ENCODE data around the gene RIF1. TPM values are rescaled to one million over a fixed set of nuclear protein-coding genes. Genes with fewer than 3 reads are reported as not detected.
A peak's percentile ranks its signal among the peaks of the same experiment; 100 is the strongest.
"Not testable (repeated sequence)": the region's sequence is repeated elsewhere in the genome, so short reads cannot be mapped to it uniquely, and the experiment has no call there.

Gene RIF1
- total RNA-seq, 1 experiment from 2014 or later = 50.9 TPM

DNA sequence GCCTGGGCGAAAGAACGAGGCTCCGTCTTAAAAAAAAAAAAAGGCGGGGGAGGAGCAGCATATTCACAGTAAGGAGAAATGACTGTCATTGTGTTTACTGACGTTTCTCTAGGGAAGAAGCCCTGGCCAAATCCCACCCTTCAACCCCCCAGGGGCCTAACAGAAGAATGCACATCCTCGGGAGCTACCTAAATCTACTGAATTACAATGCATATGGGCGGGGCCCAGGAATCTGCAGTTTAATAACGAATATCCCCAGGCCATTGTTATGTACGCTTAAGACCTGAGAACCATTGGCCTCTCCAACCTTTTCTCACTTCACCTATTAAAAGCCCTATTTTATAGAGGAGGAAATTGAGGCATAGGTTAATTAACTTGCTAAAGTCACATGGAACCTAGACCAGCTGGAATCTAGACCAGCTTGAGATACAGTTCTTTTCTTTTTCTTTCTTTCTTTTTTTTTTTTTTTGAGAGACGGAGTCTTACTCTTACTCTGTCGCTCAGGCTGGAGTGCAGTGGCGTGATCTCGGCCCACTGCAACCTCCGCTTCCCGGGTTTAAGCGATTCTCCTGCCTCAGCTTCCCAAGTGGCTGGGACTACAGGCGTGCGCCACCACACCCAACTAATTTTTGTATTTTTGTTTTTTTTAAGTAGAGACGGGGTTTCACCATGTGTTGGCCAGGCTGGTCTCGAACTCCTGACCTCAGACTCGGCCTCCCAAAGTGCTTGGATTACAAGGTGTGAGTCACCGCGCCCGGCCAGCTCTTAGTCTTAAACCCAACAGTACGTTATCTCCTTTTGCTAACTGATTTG lies 708 bp upstream of the RIF1 start:
- DNase-seq (ENCODE audit: extremely low read depth, low read depth) = no peak

- peak; percentile 12 for DNase-seq (ENCODE audit: extremely low read depth, low read depth)
Measured at GRCh38 chr2:151410485-151410834, 758 bp downstream of the RIF1 start.

DNA sequence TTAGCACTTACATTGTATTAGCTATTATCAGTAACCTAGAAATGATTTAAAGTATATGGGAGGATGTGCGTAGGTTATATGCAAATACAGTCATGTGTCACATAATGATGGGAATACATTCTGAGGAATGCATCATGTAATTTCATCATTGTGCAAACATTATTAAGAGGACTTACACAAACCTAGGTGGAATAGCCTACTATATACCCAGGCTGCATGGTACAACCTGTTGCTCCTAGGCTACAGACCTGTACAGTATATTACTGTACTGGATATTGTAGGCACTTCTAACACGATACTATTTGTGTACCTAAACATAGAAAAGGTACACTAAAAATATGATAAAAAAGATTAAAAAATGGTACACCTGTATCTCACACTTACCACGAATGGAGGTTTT lies 7.9 kb downstream of the RIF1 start:
- no peak for DNase-seq (ENCODE audit: extremely low read depth, low read depth)

GRCh38 chr2:151421681-151422080 lies 12.0 kb downstream of the RIF1 start:
- not testable (repeated sequence) for DNase-seq (ENCODE audit: extremely low read depth, low read depth)

DNA sequence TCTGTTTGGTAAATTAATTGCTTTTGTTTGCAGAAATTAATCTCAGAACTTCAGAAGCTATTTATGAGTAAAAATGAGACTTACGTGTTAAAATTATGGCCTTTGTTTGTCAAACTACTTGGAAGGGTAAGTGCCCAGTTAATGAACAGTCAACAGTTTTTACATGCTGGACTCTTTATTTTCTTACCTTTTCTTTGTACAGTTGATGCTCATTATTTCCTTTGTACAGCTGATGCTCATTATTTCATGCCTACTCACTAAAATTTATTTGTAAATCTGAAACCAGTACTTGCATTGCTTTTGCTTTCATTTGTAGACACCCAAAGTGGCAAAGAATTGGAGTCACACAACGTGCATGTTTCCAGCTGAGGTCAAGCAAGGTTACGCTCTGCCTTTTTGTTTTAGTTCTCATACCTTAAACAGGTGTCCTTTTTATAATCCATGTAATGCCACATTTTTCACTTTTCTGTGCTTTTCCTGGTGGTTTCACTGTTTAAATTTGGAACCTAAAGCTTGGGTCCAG lies 13.3 kb downstream of the RIF1 start:
- DNase-seq (ENCODE audit: extremely low read depth, low read depth) = no peak

GRCh38 chr2:151423760-151424159 lies 14.1 kb downstream of the RIF1 start:
- DNase-seq (ENCODE audit: extremely low read depth, low read depth) = no peak

- DNase-seq (ENCODE audit: extremely low read depth, low read depth) = peak; percentile 26
Measured at GRCh38 chr2:151437630-151438029, 27.9 kb downstream of the RIF1 start.

DNA sequence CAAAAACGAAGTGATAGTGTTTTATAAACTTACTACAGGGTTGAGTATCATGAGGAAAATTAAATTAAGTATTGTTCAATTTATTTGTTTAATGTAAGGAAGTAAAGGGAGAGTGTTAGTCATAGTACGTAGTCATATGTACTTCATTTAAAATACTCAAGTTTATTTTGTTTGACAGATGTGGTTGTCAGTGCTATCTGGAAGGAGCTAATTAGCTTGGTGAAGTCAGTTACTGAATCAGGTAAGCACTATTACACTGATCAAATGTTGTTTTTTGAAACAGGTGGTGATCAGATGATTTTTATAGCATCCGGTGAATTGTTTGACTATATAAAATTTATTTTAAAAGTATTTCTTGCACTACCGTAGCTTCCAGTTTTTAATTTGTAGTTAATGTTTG lies 28.8 kb downstream of the RIF1 start:
- no peak for DNase-seq (ENCODE audit: extremely low read depth, low read depth)

GRCh38 chr2:151439127-151439526 lies 29.4 kb downstream of the RIF1 start:
- no peak for DNase-seq (ENCODE audit: extremely low read depth, low read depth)

GRCh38 chr2:151459358-151459757 lies 49.7 kb downstream of the RIF1 start:
- no peak for DNase-seq (ENCODE audit: extremely low read depth, low read depth)

GRCh38 chr2:151465771-151466170 lies 56.1 kb downstream of the RIF1 start:
- DNase-seq (ENCODE audit: extremely low read depth, low read depth) = no peak

DNA sequence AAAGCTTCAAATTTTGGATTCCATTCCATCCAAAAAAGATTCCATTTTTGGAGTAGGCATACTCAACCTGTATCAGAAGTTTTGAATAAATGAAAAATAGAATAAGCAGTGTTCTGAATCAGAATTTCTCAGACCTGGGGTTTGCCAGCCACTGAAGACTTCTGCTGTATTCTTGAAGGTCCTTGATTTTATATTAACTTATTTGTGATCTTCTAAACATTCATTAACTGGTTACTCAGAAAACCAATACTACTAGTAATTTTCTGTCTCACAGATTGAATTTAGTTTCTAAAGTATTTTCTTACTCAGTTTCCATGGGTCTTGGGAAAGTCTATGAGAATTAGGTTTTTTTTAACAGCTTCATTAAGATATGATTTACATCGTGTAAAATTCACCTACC lies 60.9 kb downstream of the RIF1 start:
- DNase-seq (ENCODE audit: extremely low read depth, low read depth) = no peak

GRCh38 chr2:151472966-151473365 lies 63.3 kb downstream of the RIF1 start:
- no peak for DNase-seq (ENCODE audit: extremely low read depth, low read depth)

DNA sequence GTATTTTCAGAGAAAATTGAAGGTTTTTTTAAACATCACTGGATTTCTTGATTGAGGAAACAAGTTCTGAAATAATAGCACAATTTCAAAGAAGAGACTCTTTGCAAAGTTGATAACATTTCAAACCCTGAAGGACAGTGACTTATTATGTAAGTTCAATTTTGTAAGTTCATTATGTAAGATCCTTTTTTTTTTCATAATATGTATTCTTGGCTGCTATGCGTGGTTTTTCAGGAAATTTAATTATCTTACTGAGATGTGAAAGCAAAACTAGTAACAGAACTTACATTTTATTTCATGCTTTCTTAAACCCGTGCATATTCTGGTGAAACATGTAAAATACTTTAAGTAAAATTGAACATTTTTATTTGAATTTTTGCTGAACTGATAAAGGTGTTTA lies 65.4 kb downstream of the RIF1 start:
- DNase-seq (ENCODE audit: extremely low read depth, low read depth) = no peak

DNA sequence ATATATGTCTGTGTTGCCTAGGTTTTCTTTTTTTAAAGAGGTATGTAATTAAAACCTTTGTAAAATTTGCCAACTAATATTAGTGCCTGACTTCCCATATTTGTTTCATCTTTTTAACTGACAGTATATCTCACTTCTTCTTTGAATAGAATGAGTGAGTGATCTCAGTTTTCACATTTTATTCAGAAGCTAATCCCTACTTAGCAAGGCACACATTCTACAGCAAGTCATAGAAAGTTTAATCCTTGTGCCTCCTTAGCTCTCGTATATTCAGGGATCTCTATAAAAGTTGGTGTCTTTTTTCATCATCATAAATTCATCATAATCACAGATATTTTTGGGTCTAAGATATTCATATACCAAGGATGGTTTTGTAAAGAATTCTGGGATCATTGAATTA lies 66.6 kb downstream of the RIF1 start:
- no peak for DNase-seq (ENCODE audit: extremely low read depth, low read depth)

GRCh38 chr2:151478011-151478410 lies 68.3 kb downstream of the RIF1 start:
- no peak for DNase-seq (ENCODE audit: extremely low read depth, low read depth)

DNA sequence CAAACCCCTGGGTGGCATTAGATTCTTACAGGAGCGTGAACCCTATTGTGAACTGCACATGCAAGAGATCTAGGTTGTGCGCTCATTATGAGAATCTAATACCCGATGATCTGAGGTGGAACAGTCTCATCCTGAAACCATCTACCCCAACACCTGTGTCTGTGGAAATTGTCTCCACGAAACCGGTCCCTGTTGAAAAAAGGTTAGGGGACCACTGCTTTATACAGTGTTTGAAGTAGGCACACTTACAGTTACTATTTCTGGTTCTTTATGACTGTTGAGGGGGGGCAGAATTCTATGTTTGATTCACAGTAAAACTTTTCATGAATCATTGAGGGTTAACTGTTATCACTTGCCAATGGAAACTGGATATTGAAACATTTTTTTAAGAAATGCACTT lies 72.0 kb downstream of the RIF1 start:
- no peak for DNase-seq (ENCODE audit: extremely low read depth, low read depth)

DNA sequence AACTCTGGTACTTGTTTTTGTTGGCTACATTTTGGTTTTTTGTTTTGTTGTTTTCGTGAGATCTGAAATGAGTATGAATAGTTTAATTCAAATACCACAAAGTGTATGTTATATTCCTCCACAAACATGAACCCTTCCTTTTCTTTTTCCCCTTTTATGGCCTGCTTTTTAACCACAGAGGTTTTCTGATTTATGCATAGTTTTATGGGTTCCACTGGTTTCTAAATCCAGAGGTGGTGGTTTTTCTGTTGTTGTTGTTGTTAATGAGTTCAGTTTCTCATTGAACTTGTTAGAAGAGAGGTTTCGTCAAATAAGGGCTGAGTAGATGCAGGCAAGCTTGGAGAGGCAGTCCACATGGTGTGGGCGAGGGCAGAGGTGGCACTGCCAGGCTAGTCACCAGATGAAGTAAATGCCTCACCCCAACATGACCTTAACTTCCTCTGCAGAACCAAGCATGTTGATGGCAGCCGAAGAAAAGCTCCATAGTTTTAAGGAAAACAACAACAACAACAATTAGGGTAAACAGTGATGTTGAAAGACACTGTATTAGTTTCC lies 72.5 kb downstream of the RIF1 start:
- DNase-seq (ENCODE audit: extremely low read depth, low read depth) = no peak

DNA sequence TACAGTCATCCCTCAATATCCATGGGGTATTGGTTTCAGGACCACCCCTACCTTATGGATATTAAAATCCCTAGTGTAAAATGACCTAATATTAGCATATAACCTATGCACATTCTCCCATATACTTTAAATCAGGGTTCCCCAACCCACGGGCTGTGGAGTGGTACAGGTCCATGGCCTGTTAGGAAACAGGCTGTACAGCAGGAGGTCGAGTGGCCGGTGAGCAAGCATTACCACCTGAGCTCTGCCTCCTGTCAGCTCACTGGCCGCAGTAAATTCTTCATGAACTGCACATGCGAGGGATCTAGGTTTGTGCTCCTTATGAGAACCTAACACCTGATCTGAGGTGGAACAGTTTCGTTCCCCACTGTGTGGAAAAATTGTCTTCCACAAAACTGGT lies 73.8 kb downstream of the RIF1 start:
- DNase-seq (ENCODE audit: extremely low read depth, low read depth) = no peak

GRCh38 chr2:151484100-151484499 lies 74.4 kb downstream of the RIF1 start:
- no peak for DNase-seq (ENCODE audit: extremely low read depth, low read depth)

GRCh38 chr2:151486053-151486452 lies 76.4 kb downstream of the RIF1 start:
- no peak for DNase-seq (ENCODE audit: extremely low read depth, low read depth)

DNA sequence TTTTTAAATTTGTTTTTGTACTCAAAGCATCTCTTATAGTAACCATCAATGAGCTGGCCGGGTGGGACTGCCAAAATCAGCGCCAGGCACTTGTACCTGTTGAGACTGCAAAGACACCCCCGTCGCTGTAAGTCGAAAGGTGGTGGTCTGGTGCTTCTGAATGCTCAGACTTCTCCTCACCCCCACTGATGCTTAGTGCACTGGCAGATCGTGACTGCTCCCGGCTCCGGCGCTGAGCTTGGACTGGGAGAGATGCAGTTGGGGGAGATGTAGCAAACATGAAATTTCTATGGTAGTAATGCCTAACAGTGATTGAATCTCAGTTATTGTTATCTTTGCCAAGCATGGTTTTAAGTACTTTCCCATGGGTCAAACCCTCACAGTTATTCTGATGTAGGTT lies 80.6 kb downstream of the RIF1 start:
- DNase-seq (ENCODE audit: extremely low read depth, low read depth) = no peak

Data from NCI-H460 (cell line).